ENCODE data around the gene HACD4. TPM values are rescaled to one million over a fixed set of nuclear protein-coding genes. Genes with fewer than 3 reads are reported as not detected.

The HACD4 gene
- total RNA-seq (2022; extraction: Qiagen RNA extraction), result 0.85 to 1.3 TPM (median 1.0 TPM) in 5 replicates

GRCh38 chr9:21031091-21031807 is at the start of gene HACD4:
TSS of gene HACD4 (minus strand) at chr9:21031640. CDS start at chr9:21031590, 50 bp downstream.

GRCh38 chr9:21077781-21078180 is 46.3 kb upstream of the HACD4 start, which contains the start of gene IFNB1:
TSS of gene IFNB1 (minus strand) at chr9:21077942. CDS start at chr9:21077869, 73 bp downstream.

Other genes starting within 250 kb of the HACD4 start
- gene IFNB1, start 46.3 kb upstream of the HACD4 start, total RNA-seq (2022; extraction: Qiagen RNA extraction), result 0.10 TPM in 1 of 5 replicates, not detected in the others
- not detected in 5 replicates for gene IFNW1, start 110.2 kb upstream of the HACD4 start, total RNA-seq (2022; extraction: Qiagen RNA extraction)
- gene IFNA21, start 135.0 kb upstream of the HACD4 start, total RNA-seq (2022; extraction: Qiagen RNA extraction), result not detected in 5 replicates
- gene IFNA4, start 155.9 kb upstream of the HACD4 start, total RNA-seq (2022; extraction: Qiagen RNA extraction), result not detected in 5 replicates
- gene IFNA7, start 170.6 kb upstream of the HACD4 start, total RNA-seq (2022; extraction: Qiagen RNA extraction), result not detected in 5 replicates
- gene IFNA10, start 175.5 kb upstream of the HACD4 start, total RNA-seq (2022; extraction: Qiagen RNA extraction), result not detected in 5 replicates
- gene IFNA16, start 185.7 kb upstream of the HACD4 start, total RNA-seq (2022; extraction: Qiagen RNA extraction), result not detected in 5 replicates
- gene IFNA17, start 196.6 kb upstream of the HACD4 start, total RNA-seq (2022; extraction: Qiagen RNA extraction), result not detected in 5 replicates
- gene IFNA14, start 208.4 kb upstream of the HACD4 start, total RNA-seq (2022; extraction: Qiagen RNA extraction), result not detected in 5 replicates